ENCODE data around the gene BRINP1. TPM values are rescaled to one million over a fixed set of nuclear protein-coding genes. Genes with fewer than 3 reads are reported as not detected.

Gene BRINP1
- total RNA-seq, 1 experiment from 2014 or later: 14.0 TPM

DNA sequence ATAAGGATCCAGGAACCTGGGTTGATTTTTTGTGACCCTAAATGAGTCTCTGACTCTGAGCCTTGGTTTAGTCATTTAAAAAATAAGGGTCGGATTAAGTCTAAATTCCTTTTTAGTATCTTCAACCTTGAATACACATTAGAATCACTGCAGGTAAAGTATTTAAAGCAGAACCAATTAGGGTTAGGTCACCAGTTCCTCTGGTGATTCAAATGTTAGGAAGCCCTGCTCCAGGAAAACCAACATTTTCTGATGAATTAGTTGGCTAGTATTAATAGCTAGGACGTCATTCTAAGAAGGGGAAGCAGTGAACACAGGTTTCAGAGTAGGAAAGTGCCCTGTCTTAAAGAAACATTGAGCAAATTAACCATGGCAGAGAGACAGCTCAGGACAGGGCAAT, 31.4 kb upstream of the BRINP1 start:
- no peak overlapping the region for H3K27ac Mint-ChIP-seq
- Histone ChIP-seq H3K23me2 (ENCODE audit: insufficient read length, low read depth, low read length, poor library complexity, severe bottlenecking) (no peaks in the 10 kb centered on the region), H3K4ac (ENCODE audit: low read depth, low read length) (no peak overlapping the region), H3K79me2 (ENCODE audit: insufficient read depth, low read length) (no peaks in the 10 kb centered on the region), H2BK15ac (ENCODE audit: low read depth, low read length) (no peak overlapping the region), H3K56ac (ENCODE audit: insufficient read length, low read depth, low read length) (no peak overlapping the region), H3K14ac (ENCODE audit: insufficient read depth, low read length) (no peak overlapping the region), H3K27ac (ENCODE audit: insufficient read length, low read depth, low read length) (no peak overlapping the region), H4K91ac (ENCODE audit: insufficient read length, low read depth, low read length) (no peak overlapping the region), H4K8ac (replicated peaks; ENCODE audit: insufficient read length, low read depth, low read length) (no peak overlapping the region), H3K9me3 (ENCODE audit: control insufficient read depth, low read depth, low read length) (no peaks in the 10 kb centered on the region), H4K20me1 (ENCODE audit: control insufficient read depth, insufficient read depth, insufficient read length) (no peaks in the 10 kb centered on the region), H3K4me2 (ENCODE audit: insufficient read depth, insufficient read length, low read length) (no peak overlapping the region), H2BK12ac (ENCODE audit: insufficient read length, low read depth, low read length) (no peak overlapping the region), H2BK120ac (ENCODE audit: low read depth, low read length, poor library complexity, severe bottlenecking) (no peak overlapping the region), H3K23ac (ENCODE audit: insufficient read length, low read depth, low read length) (no peak overlapping the region), H3K79me1 (ENCODE audit: insufficient read depth, low read depth, low read length, poor library complexity, severe bottlenecking) (no peaks in the 10 kb centered on the region), H3K4me1 (ENCODE audit: insufficient read depth, low read length) (no peaks in the 10 kb centered on the region), H2BK20ac (ENCODE audit: low read depth, low read length, poor library complexity, severe bottlenecking) (no peak overlapping the region), H3K18ac (ENCODE audit: insufficient read length, low read depth, low read length) (no peak overlapping the region), H2BK5ac (ENCODE audit: insufficient read length, low read length) (no peak overlapping the region), H2AFZ (ENCODE audit: low read length) (no peak overlapping the region), H3K27me3 (ENCODE audit: insufficient read depth, low read length) (no peaks in the 10 kb centered on the region), H3K9ac (ENCODE audit: extremely low read depth, insufficient read length, low read length) (no peak overlapping the region), H2AK5ac (ENCODE audit: insufficient read length, low read length) (no peak overlapping the region), H4K5ac (ENCODE audit: insufficient read length, low read depth, low read length) (no peak overlapping the region), H3T11ph (ENCODE audit: low read length) (no peak overlapping the region)
- WGBS (ENCODE audit: extremely low coverage, insufficient read length, low lambda C conversion rate): no CpG with 5 or more reads among the region's 2 CpGs
- H3K4me1 Mint-ChIP-seq: peaks cover 0 to 10% of the 10 kb centered on the region in 2 experiments; a peak in 3 of 4 replicates
- H3K36me3 Mint-ChIP-seq (ENCODE audit: insufficient read depth in 1 of 3, low read depth in 3 of 3): no peaks in the 10 kb centered on the region
- H3K4me3 Mint-ChIP-seq: no peak overlapping the region
- H3K27me3 Mint-ChIP-seq (ENCODE audit: low read depth): no peaks in the 10 kb centered on the region
- TF ChIP-seq, protein P1, sequence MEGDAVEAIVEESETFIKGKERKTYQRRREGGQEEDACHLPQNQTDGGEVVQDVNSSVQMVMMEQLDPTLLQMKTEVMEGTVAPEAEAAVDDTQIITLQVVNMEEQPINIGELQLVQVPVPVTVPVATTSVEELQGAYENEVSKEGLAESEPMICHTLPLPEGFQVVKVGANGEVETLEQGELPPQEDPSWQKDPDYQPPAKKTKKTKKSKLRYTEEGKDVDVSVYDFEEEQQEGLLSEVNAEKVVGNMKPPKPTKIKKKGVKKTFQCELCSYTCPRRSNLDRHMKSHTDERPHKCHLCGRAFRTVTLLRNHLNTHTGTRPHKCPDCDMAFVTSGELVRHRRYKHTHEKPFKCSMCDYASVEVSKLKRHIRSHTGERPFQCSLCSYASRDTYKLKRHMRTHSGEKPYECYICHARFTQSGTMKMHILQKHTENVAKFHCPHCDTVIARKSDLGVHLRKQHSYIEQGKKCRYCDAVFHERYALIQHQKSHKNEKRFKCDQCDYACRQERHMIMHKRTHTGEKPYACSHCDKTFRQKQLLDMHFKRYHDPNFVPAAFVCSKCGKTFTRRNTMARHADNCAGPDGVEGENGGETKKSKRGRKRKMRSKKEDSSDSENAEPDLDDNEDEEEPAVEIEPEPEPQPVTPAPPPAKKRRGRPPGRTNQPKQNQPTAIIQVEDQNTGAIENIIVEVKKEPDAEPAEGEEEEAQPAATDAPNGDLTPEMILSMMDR (conservative IDR thresholded peaks at IDR 0.05): no peak
- DNase-seq: no peak
- H3K9me3 Mint-ChIP-seq: no peaks in the 10 kb centered on the region

All from H9 (cell line).